Measurements from ENCODE around the gene DYNLT1.
A peak's percentile ranks its signal among the peaks of the same experiment; 100 is the strongest.
"Not testable (repeated sequence)": the region's sequence is repeated elsewhere in the genome, so short reads cannot be mapped to it uniquely, and the experiment has no call there.

DYNLT1 gene

GRCh38 chr6:158642097-158642601 lies 2.4 kb downstream of the DYNLT1 start:
- DNase-seq (ENCODE audit: low read depth, low spot score): peak; percentile 54

- DNase-seq (ENCODE audit: low read depth, low spot score): no peak
Observed at GRCh38 chr6:158640519-158640918, 4.0 kb downstream of the DYNLT1 start.

DNA sequence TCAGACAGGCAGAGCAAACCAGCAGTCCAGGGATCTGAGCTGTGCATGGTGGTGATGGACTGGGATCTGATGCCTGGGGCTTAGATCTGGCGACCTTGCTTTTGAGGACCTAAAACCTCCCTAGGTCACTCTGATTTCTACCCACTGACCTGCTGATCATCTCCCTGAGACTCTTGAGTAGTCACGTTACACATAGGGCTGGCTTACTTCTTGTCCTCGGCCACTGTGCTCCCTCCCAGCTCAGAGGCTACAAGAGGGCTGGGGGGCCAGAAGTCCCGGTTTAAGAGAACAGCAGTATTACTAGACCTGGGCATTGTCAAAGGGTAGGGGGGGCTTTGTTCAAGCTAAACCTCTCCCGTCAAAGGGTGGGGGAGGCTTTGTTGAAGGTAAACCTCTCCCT lies 5.5 kb downstream of the DYNLT1 start:
- no peak for DNase-seq (ENCODE audit: low read depth, low spot score)

DNA sequence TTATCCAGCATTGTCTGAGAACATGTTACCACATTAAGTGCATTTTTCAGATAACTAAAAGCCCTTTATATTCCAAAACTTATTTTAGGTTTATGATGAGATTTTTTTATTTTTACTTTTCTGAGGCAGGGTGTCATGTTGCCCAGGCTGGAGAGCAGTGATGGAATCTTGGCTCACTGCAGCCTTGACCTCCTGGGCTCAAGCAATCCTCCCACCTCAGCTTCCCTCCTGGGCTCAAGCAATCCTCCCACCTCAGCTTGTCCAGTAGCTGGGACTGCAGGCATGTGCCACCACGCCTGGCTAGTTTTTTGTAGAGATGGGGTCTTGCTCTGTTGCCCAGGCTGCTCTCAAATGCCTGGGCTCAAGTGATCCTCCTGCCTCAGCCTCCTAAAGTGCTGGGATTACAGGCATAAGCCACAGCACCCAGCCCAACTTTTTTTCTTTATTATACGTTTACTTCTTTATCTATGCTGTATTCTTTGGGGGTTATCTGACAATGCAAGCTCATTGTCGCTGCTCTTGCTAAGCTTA lies 6.2 kb downstream of the DYNLT1 start:
- no peak for DNase-seq (ENCODE audit: low read depth, low spot score)

DNA sequence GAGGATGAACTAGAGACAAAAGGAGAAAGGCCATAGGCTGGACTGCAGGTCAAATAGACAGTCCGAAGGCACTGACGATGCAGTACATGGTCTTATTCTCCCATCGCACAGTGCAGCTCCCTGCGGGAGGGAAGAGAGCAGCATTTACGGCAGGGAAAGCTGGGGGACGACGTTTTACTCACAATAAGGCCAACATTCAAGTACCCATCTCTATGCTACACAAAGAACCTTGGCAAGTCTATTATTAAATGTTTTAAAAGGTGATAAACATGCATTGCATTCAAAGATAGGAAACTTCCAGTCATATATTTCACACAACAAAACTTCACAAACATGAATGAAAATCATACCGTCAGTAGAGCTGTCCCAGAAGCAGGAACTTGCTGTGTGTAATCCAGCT lies 7.8 kb downstream of the DYNLT1 start:
- DNase-seq (ENCODE audit: low read depth, low spot score): no peak

DNA sequence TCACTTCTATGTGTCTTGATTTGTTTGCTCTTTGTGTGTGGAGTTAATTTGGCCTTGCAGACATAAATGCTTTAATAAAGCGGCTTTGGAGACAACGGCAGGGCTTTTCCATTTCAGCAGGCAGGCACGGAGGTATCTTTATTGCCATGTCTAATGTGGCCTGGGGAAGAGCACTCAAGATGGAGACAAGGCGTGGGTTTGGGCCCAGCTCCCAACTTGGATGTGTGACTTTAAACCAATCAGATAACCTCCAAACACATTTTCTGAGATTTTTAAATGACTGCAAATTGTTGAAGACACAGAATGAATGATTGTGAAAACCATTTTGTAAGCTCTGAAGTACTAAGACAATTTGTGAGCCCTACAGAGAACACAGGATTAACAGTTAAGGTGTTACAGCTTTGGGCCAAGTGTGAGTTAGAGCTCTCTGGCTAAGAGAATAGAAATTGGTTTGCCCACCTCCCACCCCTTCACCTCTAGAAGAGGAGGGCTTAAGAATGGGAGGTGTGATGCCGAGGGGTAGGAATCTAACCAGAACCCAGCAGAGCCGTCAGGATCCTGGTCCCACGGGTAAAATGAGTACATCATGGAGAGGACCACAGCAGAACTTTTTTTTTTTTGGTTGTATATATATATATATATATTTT lies 9.0 kb downstream of the DYNLT1 start:
- DNase-seq (ENCODE audit: low read depth, low spot score): no peak

GRCh38 chr6:158634695-158635426 lies 9.7 kb downstream of the DYNLT1 start:
- no peak for DNase-seq (ENCODE audit: low read depth, low spot score)

GRCh38 chr6:158633127-158633526 lies 11.4 kb downstream of the DYNLT1 start:
- DNase-seq (ENCODE audit: low read depth, low spot score): no peak

GRCh38 chr6:158632538-158633119 lies 11.9 kb downstream of the DYNLT1 start:
- DNase-seq (ENCODE audit: low read depth, low spot score): not testable (repeated sequence)

- no peak for DNase-seq (ENCODE audit: low read depth, low spot score)
Observed at GRCh38 chr6:158631678-158632537, 12.6 kb downstream of the DYNLT1 start.

DNA sequence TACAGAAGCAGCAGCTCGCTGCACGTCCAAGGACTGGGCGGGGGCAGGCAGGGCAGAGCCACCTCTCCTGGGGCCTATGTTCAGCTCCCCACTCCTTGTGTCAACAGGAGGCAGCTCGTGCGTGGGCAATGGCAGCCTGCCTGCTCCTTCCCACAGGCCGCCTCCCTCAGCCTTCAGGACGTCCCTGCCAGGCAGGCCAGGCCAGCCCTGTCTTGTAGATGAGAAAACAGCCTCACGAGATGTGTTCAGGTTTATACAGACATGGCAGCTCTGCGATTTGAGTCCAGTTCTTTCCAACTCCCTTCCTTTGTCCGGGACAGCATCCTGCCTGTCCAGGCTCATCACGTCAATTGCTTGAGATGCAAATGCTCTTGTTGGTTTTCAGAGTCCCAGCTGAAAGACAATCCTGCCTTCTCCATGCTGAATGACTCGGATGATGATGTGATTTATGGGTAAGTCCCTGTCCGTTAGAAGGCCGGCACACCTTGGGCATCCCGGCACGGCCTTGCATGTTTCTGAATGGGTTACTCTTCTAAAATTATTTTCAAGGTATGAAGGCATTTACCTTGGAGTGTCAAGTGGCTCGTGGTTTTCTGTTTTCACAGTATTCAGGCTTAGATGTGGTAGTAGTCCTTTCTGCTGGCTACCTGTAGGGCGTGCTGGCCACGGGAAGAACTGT lies 13.5 kb downstream of the DYNLT1 start:
- no peak for DNase-seq (ENCODE audit: low read depth, low spot score)

GRCh38 chr6:158629367-158630221 lies 14.9 kb downstream of the DYNLT1 start:
- no peak for DNase-seq (ENCODE audit: low read depth, low spot score)

- DNase-seq (ENCODE audit: low read depth, low spot score): no peak
Observed at GRCh38 chr6:158628542-158628941, 16.0 kb downstream of the DYNLT1 start.

- no peak for DNase-seq (ENCODE audit: low read depth, low spot score)
Observed at GRCh38 chr6:158627940-158628211, 16.7 kb downstream of the DYNLT1 start.

DNA sequence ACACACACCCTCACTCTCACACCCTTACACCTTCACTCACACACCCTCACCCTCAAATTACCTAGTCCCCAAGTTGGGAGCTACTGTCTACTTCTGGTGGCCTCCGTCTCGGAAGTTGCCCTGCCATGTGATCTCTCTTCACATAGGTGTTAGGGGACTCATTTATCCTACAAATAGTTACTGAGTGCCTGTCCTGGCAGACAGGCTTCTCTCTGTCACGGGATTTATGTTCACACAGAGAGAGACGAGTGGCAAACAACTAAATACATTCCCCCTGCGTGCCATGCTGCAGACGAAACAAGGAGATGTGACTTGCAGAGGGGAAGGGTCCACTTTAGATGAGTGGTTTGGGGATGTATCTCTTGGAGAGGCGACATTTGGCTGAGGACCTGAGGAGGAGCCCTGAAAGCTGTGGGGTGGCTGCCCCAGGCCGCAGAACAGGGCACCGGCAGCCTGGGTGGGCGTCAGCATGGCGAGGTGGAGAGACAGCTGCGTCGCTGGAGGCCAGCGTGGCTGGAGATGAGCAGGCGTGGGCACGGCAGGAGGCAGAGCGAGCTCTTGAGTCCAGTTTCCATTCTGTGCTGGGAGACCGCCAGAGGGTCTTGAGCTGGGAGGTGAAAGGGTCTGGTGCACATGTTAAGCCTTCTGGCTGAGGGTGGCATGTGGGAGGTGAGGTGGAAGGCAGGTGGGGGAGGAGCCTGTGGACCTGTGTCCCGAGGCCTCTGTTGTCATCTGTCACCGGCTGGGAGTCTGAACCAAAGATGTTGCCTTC lies 17.2 kb downstream of the DYNLT1 start:
- DNase-seq (ENCODE audit: low read depth, low spot score): no peak

DNA sequence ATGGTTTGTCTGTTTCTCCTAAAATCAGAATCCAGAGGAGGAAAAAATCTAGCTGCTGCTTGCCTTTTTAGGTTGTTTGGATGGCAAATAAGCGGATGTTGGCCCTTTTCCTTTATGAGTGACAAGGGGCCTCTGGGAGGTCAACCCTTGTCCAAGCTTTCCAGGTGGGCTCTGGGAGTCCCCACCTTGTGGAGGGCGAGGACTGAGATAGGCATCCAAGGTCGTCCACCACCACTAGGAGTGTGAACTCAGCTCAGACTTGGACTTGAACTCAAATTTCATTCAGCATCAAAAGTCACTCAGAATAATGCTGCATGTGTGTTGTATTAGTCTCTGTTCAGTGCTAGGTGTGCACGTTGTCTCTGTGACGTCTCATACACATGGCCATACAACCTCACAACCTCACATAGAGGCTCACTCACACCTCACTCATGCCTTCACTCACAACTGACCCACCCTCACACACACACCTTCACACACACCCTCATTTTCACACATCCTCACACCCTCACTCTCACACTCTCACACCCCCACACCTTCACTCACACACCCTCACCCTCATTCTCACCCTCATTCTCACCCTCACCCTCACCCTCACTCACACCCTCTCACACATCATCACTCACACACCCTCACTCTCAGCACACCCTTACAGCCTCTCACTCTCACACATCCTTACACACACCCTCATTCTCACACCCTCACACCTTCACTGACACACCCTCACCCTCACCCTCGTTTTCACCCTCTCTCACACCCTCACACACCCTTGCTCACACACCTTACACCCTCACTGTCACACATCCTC lies 18.0 kb downstream of the DYNLT1 start:
- no peak for DNase-seq (ENCODE audit: low read depth, low spot score)

- DNase-seq (ENCODE audit: low read depth, low spot score): no peak
Observed at GRCh38 chr6:158625881-158626305, 18.6 kb downstream of the DYNLT1 start.

All from smooth muscle cell of the brain vasculature (primary cell).